Endodermal cell (in vitro differentiated cells): ENCODE measurements around the gene NPHP4. TPM values are rescaled to one million over a fixed set of nuclear protein-coding genes. Genes with fewer than 3 reads are reported as not detected.

Source experiments
- DNase-seq: peaks from one replicate; pipeline ENCODE4 v3.0.0-alpha.2; 2017
- H3K27ac ChIP-seq: 2 replicates; pipeline ENCODE4 v1.5.1; 2013; ENCODE audit warnings: mild to moderate bottlenecking, low read depth, low read length, moderate library complexity
- H3K27me3 ChIP-seq: 2 replicates; pipeline ENCODE4 v1.6.1; 2013; ENCODE audit warnings: mild to moderate bottlenecking, low read length, moderate library complexity; ENCODE audit not compliant: insufficient read depth, control insufficient read depth, poor library complexity, severe bottlenecking
- H3K36me3 ChIP-seq: 2 replicates; pipeline ENCODE4 v1.7.0; 2013; ENCODE audit warnings: mild to moderate bottlenecking, low read length, moderate library complexity; ENCODE audit not compliant: control insufficient read depth, insufficient read depth
- H3K4me1 ChIP-seq: one replicate; pipeline ENCODE4 v1.7.0; 2013; ENCODE audit warnings: low read length; ENCODE audit not compliant: control insufficient read depth, insufficient read depth
- H3K4me3 ChIP-seq: 2 replicates; pipeline ENCODE4 v1.5.1; 2013; ENCODE audit warnings: mild to moderate bottlenecking, low read length, moderate library complexity
- H3K9ac ChIP-seq: 2 replicates; pipeline ENCODE4 v1.6.1; 2013; ENCODE audit warnings: mild to moderate bottlenecking, low read length, moderate library complexity; ENCODE audit not compliant: poor library complexity, severe bottlenecking; ENCODE audit errors: extremely low read depth
- H3K9me3 ChIP-seq: 2 replicates; pipeline ENCODE4 v1.6.1; 2013; ENCODE audit warnings: mild to moderate bottlenecking, low read length, moderate library complexity; ENCODE audit not compliant: control insufficient read depth
- H3K27ac Mint-ChIP-seq: 2 replicates; pipeline ENCODE4 v1.8.0; 2020; ENCODE audit warnings: mixed read lengths
- H3K27me3 Mint-ChIP-seq: 2 replicates; pipeline ENCODE4 v1.8.0; 2021; ENCODE audit warnings: mild to moderate bottlenecking, mixed read lengths; ENCODE audit not compliant: insufficient read depth
- H3K36me3 Mint-ChIP-seq: 2 replicates; pipeline ENCODE4 v1.8.0; 2020; ENCODE audit warnings: low read depth, mixed read lengths
- H3K4me1 Mint-ChIP-seq: 2 replicates; pipeline ENCODE4 v1.8.0; 2020; ENCODE audit warnings: mixed read lengths
- H3K4me3 Mint-ChIP-seq: 2 replicates; pipeline ENCODE4 v1.8.0; 2020; ENCODE audit warnings: mild to moderate bottlenecking, moderate library complexity, mixed read lengths
- H3K9me3 Mint-ChIP-seq: 2 replicates; pipeline ENCODE4 v1.8.0; 2020; ENCODE audit warnings: mild to moderate bottlenecking, mixed read lengths
- WGBS, 2 experiments: methylation state at CpG; one replicate each; pipeline versions ENCODE4 v1.1.5 to v1.1.7; 2013; ENCODE audit warnings: missing lambda C conversion rate in 2 of 2, mixed read lengths in 1 of 2; ENCODE audit not compliant: insufficient coverage in 1 of 2, insufficient read length in 1 of 2; 5-methylcytosine and 5-hydroxymethylcytosine counted together
- total RNA-seq, 2 donors: library from RNA; stranded (reverse); fragmentation: NEBNext Ultra II Directional in 1 of 2; extraction: Animal tissue kit (Norgen Biotek cat#: 25700) in 1 of 2; gene quantifications; 2 replicates in 1 of 2; 3 replicates in 1 of 2; pipeline ENCODE4 v1.2.1, GENCODE V29; 2021
- TF ChIP-seq, protein P1 (sequence below): fragments of 200-600 bp; sonication (generic); conservative IDR thresholded peaks from 2 replicates; pipeline ENCODE4 v1.5.0; 2021; ENCODE audit warnings: antibody characterized with exemption, mild to moderate bottlenecking

NPHP4 gene
- total RNA-seq, 2 donors from 2014 or later, result 19.1 to 25.4 TPM

DNA sequence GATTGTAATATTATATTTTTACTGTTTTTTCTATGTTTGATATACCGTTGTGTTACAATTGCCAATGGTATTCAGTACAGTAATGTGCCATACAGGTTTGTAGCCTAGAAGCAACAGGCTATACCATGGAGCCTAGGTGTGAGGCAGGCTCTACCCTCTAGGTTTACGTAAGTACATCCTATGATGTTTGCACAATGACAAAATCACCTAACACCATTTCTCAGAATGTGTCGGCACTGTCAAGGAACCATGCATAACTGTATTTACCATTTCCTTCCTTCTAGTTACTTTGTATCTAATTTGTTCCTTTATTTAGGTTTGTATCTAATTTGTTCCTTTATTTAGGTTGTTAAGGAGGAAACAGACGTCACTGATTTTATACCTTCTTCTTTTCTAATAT lies 9.9 kb downstream of the NPHP4 start:
- Mint-ChIP-seq H3K27ac (no peak overlapping the region), H3K27me3 (no peaks in the 10 kb centered on the region), H3K4me1 (peaks cover 13% of the 10 kb centered on the region), H3K9me3 (peaks cover 8% of the 10 kb centered on the region), H3K4me3 (no peak overlapping the region), H3K36me3 (peaks cover 21% of the 10 kb centered on the region)
- DNase-seq, result no peak
- no peak overlapping the region for H3K4me3 ChIP-seq
- H3K4me1 ChIP-seq, result no peaks in the 10 kb centered on the region
- H3K9ac ChIP-seq, result no peak overlapping the region
- TF ChIP-seq, protein P1, sequence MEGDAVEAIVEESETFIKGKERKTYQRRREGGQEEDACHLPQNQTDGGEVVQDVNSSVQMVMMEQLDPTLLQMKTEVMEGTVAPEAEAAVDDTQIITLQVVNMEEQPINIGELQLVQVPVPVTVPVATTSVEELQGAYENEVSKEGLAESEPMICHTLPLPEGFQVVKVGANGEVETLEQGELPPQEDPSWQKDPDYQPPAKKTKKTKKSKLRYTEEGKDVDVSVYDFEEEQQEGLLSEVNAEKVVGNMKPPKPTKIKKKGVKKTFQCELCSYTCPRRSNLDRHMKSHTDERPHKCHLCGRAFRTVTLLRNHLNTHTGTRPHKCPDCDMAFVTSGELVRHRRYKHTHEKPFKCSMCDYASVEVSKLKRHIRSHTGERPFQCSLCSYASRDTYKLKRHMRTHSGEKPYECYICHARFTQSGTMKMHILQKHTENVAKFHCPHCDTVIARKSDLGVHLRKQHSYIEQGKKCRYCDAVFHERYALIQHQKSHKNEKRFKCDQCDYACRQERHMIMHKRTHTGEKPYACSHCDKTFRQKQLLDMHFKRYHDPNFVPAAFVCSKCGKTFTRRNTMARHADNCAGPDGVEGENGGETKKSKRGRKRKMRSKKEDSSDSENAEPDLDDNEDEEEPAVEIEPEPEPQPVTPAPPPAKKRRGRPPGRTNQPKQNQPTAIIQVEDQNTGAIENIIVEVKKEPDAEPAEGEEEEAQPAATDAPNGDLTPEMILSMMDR, result no peak
- no peaks in the 10 kb centered on the region for H3K9me3 ChIP-seq
- H3K27ac ChIP-seq, result no peak overlapping the region
- 80 to 100% methylated on average over 2 to 4 of the region's 4 CpGs for WGBS, 2 experiments
- peaks cover 14% of the 10 kb centered on the region for H3K36me3 ChIP-seq
- H3K27me3 ChIP-seq, result no peaks in the 10 kb centered on the region

DNA sequence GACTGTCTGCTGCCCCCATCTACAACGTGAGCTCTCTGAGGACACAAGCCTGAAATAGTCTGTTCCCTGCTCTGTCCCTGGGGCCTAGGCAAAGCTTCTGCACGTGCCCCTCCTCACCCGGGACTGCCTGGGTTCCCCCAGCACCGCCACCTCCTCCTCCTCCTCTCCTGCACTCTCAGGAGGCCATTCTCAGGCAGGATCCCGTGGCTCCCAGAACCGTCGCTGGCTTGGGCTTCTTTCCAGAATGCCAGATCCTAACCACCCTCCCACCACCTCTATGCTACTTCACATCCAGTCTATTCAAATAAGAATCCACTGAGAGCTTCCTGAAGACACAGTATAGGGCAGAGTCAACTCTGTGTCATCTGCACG lies 11.2 kb downstream of the NPHP4 start:
- Mint-ChIP-seq H3K4me1 (peaks cover 13% of the 10 kb centered on the region), H3K36me3 (peaks cover 29% of the 10 kb centered on the region), H3K4me3 (peak overlapping the region; percentile 43), H3K27ac (peak overlapping the region; percentile 77), H3K27me3 (no peaks in the 10 kb centered on the region), H3K9me3 (peaks cover 8% of the 10 kb centered on the region)
- no peaks in the 10 kb centered on the region for H3K9me3 ChIP-seq
- no peaks in the 10 kb centered on the region for H3K27me3 ChIP-seq
- H3K27ac ChIP-seq, result no peak overlapping the region
- TF ChIP-seq, protein P1, result no peak
- H3K36me3 ChIP-seq, result peaks cover 14% of the 10 kb centered on the region
- 60 to 66% methylated on average over 1 to 8 of the region's 8 CpGs for WGBS, 2 experiments
- H3K4me3 ChIP-seq, result no peak overlapping the region
- DNase-seq, result no peak
- no peak overlapping the region for H3K9ac ChIP-seq
- no peaks in the 10 kb centered on the region for H3K4me1 ChIP-seq

DNA sequence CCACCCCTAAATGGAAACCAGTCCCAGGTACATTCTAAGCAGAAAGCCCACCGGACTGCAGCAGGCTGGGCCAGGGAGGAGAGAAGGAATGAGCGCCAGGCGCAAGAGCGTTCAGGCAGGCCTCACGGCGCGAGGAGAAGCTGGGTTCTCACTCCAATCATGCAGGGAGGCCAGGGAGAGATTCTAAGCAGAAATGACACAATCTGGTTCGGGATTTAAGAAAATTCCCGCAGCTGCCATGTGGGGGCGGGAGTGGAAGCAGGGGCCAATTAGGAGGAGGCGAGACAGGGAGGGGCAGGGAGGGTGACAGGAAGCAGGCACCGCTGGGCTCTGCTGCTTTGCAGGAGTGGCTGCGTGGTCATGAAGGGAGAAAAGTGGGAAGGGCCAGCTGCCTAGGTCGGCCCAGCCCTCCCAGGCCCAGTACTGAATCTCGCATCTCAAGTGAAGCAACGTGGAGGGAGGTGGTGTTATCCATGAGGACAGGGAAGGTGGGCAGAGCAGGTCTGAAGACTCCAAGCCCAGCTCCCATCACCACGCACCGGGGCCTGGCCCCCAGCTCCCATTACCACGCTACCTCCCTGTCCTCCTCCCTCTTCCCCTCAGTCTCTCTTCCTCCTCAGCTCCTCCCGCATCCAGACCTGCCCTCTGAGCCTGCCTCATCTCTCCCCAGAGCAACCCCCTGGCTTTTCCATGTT lies 11.8 kb downstream of the NPHP4 start:
- no peaks in the 10 kb centered on the region for H3K4me1 ChIP-seq
- H3K36me3 ChIP-seq, result peaks cover 10% of the 10 kb centered on the region
- 43 to 47% methylated on average over 11 to 20 of the region's 20 CpGs for WGBS, 2 experiments
- Mint-ChIP-seq H3K27me3 (no peaks in the 10 kb centered on the region), H3K27ac (peak overlapping the region; percentile 77), H3K4me1 (peaks cover 13% of the 10 kb centered on the region), H3K36me3 (peaks cover 28% of the 10 kb centered on the region), H3K9me3 (peaks cover 8% of the 10 kb centered on the region), H3K4me3 (peak overlapping the region; percentile 43)
- no peak overlapping the region for H3K27ac ChIP-seq
- H3K4me3 ChIP-seq, result no peak overlapping the region
- TF ChIP-seq, protein P1, result peak; percentile 68
- H3K9ac ChIP-seq, result no peak overlapping the region
- no peaks in the 10 kb centered on the region for H3K27me3 ChIP-seq
- no peaks in the 10 kb centered on the region for H3K9me3 ChIP-seq
- DNase-seq, result peak; percentile 96
